ENCODE data around the gene ABCC11. TPM values are rescaled to one million over a fixed set of nuclear protein-coding genes. Genes with fewer than 3 reads are reported as not detected.

ABCC11 gene
- total and polyA plus RNA-seq, 2 of the 13 experiments (the other 11 are each of a cell fraction or from before 2014, with no cell fraction given): 1.0 to 1.4 TPM

GRCh38 chr16:48194828-48195556 is 52.3 kb downstream of the ABCC11 start (continued):
- peak; percentile 18; the same call in 1 of the 2 replicates for TF ChIP-seq AHDC1 (CRISPR knock-in tag; IDR thresholded peaks at IDR 0.05; ENCODE audit: borderline replicate concordance)
- TF ChIP-seq NCOR1 (IDR thresholded peaks at IDR 0.05; ENCODE audit: borderline replicate concordance, low read length): peak; percentile 19; the same call in 1 of the 2 replicates
- peak; percentile 74 for TF ChIP-seq RCOR2 (CRISPR knock-in tag; IDR thresholded peaks at IDR 0.05)
- no peak for TF ChIP-seq HES4 (CRISPR knock-in tag; IDR thresholded peaks at IDR 0.05; ENCODE audit: borderline replicate concordance)
- TF ChIP-seq PBX2 (CRISPR knock-in tag; IDR thresholded peaks at IDR 0.05): no peak
- TF ChIP-seq ARID5B (CRISPR knock-in tag; IDR thresholded peaks at IDR 0.05): peak; percentile 78
- TF ChIP-seq ZNF792 (CRISPR knock-in tag; IDR thresholded peaks at IDR 0.05): 0 out of 2 replicates have a peak, but pooled peaks have one; percentile 13
- TF ChIP-seq CREBL2 (CRISPR knock-in tag; IDR thresholded peaks at IDR 0.05; ENCODE audit: borderline replicate concordance): no peak
- no peak for TF ChIP-seq ZNF362 (CRISPR knock-in tag; IDR thresholded peaks at IDR 0.05; ENCODE audit: borderline replicate concordance)
- TF ChIP-seq HOXD1 (CRISPR knock-in tag; IDR thresholded peaks at IDR 0.05): no peak
- no peak for TF ChIP-seq PHF8 (CRISPR knock-in tag; IDR thresholded peaks at IDR 0.05)
- TF ChIP-seq ZNF3 (CRISPR knock-in tag; IDR thresholded peaks at IDR 0.05): peak; percentile 70; the same call in 1 of the 2 replicates
- no peak for TF ChIP-seq IKZF4 (CRISPR knock-in tag; IDR thresholded peaks at IDR 0.05; ENCODE audit: borderline replicate concordance, low read depth, not compliant biosample characterization)
- no peak for TF ChIP-seq FOXA1 (IDR thresholded peaks at IDR 0.05)
- peak; percentile 88 for TF ChIP-seq FOXA1 (CRISPR knock-in tag; IDR thresholded peaks at IDR 0.05)
- peak; percentile 64; the same call in 1 of the 2 replicates for TF ChIP-seq FOXK1 (CRISPR knock-in tag; IDR thresholded peaks at IDR 0.05; ENCODE audit: borderline replicate concordance, low read depth)
- peak; percentile 52; the same call in 1 of the 2 replicates for TF ChIP-seq ZNF331 (CRISPR knock-in tag; IDR thresholded peaks at IDR 0.05)
- TF ChIP-seq HNF4A (CRISPR knock-in tag; IDR thresholded peaks at IDR 0.05): 0 out of 2 replicates have a peak, but pooled peaks have one; percentile 28

Measured in HepG2 (cell line).